ENCODE data around the gene HMOX2.

Gene HMOX2

GRCh38 chr16:4523686-4524085 is 47.5 kb downstream of the HMOX2 start:
- DNase-seq (ENCODE audit: low read depth in 3 of 3): no peak

GRCh38 chr16:4524571-4524970 is 48.4 kb downstream of the HMOX2 start:
- DNase-seq (ENCODE audit: low read depth in 3 of 3): no peak

- no peak for DNase-seq (ENCODE audit: low read depth in 3 of 3)
Observed at GRCh38 chr16:4525069-4525468, 48.9 kb downstream of the HMOX2 start.

- no peak for DNase-seq (ENCODE audit: low read depth in 3 of 3)
Observed at GRCh38 chr16:4525634-4526277, 49.6 kb downstream of the HMOX2 start.

GRCh38 chr16:4529085-4530060 is 53.2 kb downstream of the HMOX2 start:
- no peak for DNase-seq (ENCODE audit: low read depth in 3 of 3)

GRCh38 chr16:4531811-4532210 is 55.6 kb downstream of the HMOX2 start:
- DNase-seq (ENCODE audit: low read depth in 3 of 3): no peak

GRCh38 chr16:4532238-4532637 is 56.0 kb downstream of the HMOX2 start:
- DNase-seq (ENCODE audit: low read depth in 3 of 3): no peak

- no peak for DNase-seq (ENCODE audit: low read depth in 3 of 3)
Observed at GRCh38 chr16:4533490-4533889, 57.3 kb downstream of the HMOX2 start.

- no peak for DNase-seq (ENCODE audit: low read depth in 3 of 3)
Observed at GRCh38 chr16:4534151-4534790, 58.1 kb downstream of the HMOX2 start.

GRCh38 chr16:4535627-4536108 is 59.5 kb downstream of the HMOX2 start:
- peak in 1 of 3 donors; percentile 31 for DNase-seq (ENCODE audit: low read depth in 3 of 3)

- DNase-seq (ENCODE audit: low read depth in 3 of 3): no peak
Observed at GRCh38 chr16:4536391-4537106, 60.4 kb downstream of the HMOX2 start.

GRCh38 chr16:4537376-4538343 is 61.5 kb downstream of the HMOX2 start:
- no peak for DNase-seq (ENCODE audit: low read depth in 3 of 3)

- DNase-seq (ENCODE audit: low read depth in 3 of 3): peak; percentile 95 to 98 (median 97)
Observed at GRCh38 chr16:4538350-4539235, 62.4 kb downstream of the HMOX2 start, which contains the start of gene CDIP1. Gene CDIP1, minus strand, starts transcription at chr16:4538773. Its CDS starts 24,643 bp downstream, at chr16:4514130.

GRCh38 chr16:4539716-4540284 is 63.6 kb downstream of the HMOX2 start:
- no peak for DNase-seq (ENCODE audit: low read depth in 3 of 3)

- DNase-seq (ENCODE audit: low read depth in 3 of 3): no peak
Observed at GRCh38 chr16:4544473-4544872, 68.3 kb downstream of the HMOX2 start.

- DNase-seq (ENCODE audit: low read depth in 3 of 3): no peak
Observed at GRCh38 chr16:4548124-4548523, 71.9 kb downstream of the HMOX2 start.

GRCh38 chr16:4550591-4550990 is 74.4 kb downstream of the HMOX2 start:
- DNase-seq (ENCODE audit: low read depth in 3 of 3): no peak

- DNase-seq (ENCODE audit: low read depth in 3 of 3): no peak
Observed at GRCh38 chr16:4552541-4552940, 76.3 kb downstream of the HMOX2 start.

GRCh38 chr16:4556112-4556511 is 79.9 kb downstream of the HMOX2 start, which contains the start of gene C16orf96:
Gene C16orf96, plus strand, starts transcription at chr16:4556340. Its CDS starts 150 bp downstream, at chr16:4556490.
- DNase-seq (ENCODE audit: low read depth in 3 of 3): no peak
